Measurements from ENCODE around the gene SMCO2.

The SMCO2 gene

DNA sequence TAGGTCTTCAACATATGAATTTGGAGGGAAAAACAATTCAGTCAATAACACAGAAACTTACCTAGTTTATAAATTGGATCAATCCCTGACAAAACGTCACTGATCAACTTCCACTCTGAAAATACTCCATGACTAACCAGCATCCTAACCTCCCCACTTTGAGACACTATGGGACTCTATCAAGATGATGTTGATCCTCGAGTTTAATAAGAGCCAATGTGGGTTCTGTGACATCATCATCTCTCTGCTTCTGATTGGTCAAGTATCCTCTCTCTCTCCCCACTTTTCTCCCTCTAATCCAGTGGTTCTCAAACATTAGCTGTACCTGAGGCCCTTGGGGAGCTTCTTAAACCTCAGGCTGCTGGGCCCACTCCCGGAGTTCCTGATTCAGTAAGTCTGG is at the start of gene SMCO2:
Gene SMCO2, plus strand, starts transcription at position 301 of the 400 bp plus-strand sequence. CDS start 23,896 bp downstream, outside the sequence.
- no peaks in the 10 kb centered on the region for H3K9me3 ChIP-seq (ENCODE audit: control insufficient read depth, insufficient read depth, low read length)

DNA sequence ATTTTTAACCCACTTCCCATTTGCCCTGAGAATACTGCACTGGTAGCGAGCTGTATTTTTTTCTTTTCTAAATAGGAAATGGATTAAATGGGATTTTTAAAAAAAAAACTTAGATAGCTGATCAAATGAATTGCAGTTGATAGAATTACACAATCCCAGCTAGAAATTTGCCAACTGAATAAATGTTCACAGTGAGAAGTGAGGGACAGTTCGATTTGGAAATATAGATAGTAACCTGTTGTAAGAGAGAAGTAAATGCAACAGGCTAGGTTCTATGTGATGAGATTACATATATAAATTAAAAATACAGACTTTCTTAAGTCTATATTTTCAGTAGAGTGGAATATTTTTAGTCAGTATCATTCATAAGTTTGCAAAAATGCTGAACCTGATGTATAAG is 48.1 kb upstream of the SMCO2 start:
- H3K9ac ChIP-seq (ENCODE audit: low read depth, low read length) = no peak overlapping the region
- no peaks in the 10 kb centered on the region for H3K9me3 ChIP-seq (ENCODE audit: control insufficient read depth, insufficient read depth, low read length)
- no peaks in the 10 kb centered on the region for H3K4me1 ChIP-seq (ENCODE audit: insufficient read depth, low read length)
- H3K36me3 ChIP-seq (ENCODE audit: insufficient read depth, low read length) = no peaks in the 10 kb centered on the region

More for the DNA sequence above, at the start of gene SMCO2:
- no peak within 1 kb of the TSS for H3K9ac ChIP-seq (ENCODE audit: low read depth, low read length)
- no peaks in the 10 kb centered on the region; the same call in 1 of the 2 replicates for H3K4me1 ChIP-seq (ENCODE audit: insufficient read depth, low read length)
- no peaks in the 10 kb centered on the region for H3K36me3 ChIP-seq (ENCODE audit: insufficient read depth, low read length)

DNA sequence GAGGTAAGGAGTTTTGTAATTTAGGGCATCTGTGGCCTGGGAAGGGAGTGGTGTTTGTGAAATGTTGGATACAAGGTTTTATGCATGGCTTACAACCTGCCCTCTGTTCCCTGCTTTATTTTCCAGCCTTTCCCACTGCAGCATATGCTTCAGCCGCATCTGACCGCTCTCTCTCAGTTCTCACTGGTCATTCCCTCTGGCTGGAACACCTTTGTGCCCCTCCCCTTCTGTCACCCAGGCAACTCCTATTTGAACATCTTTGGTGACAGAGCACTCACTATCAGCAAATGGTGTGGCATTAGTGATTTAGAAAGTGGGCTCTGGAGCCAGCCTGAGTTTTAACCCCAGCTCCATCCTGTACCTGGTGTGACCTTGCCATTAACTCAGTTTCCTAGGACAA is 47.5 kb upstream of the SMCO2 start:
- Histone ChIP-seq H3K36me3 (ENCODE audit: insufficient read depth, low read length) (no peaks in the 10 kb centered on the region), H3K4me1 (ENCODE audit: insufficient read depth, low read length) (no peaks in the 10 kb centered on the region), H3K9ac (ENCODE audit: low read depth, low read length) (no peak overlapping the region), H3K9me3 (ENCODE audit: control insufficient read depth, insufficient read depth, low read length) (no peaks in the 10 kb centered on the region)

DNA sequence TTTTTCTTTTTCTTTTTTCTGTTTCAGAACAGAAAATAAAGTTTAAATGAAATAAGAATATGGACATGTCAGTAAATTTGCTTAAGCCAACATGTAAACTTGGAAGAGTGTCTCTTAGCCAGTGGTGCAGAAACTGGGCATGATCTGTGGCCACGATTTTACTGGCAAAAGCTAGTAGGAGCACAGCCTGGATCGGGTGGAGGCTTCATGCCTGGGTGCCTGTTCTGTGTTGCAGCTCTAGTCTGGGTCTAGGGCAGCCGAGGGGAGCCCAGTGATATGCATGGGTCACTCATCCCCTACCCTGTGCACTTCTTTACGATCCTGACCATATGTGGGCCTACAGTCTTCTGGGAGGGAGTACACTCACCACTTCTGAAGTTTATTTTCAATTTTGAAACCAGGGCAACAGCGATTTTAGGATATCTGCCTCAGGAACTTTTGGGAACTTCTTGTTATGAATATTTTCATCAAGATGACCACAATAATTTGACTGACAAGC is 45.6 kb upstream of the SMCO2 start:
- no peaks in the 10 kb centered on the region for H3K36me3 ChIP-seq (ENCODE audit: insufficient read depth, low read length)
- no peak overlapping the region for H3K9ac ChIP-seq (ENCODE audit: low read depth, low read length)
- no peaks in the 10 kb centered on the region for H3K4me1 ChIP-seq (ENCODE audit: insufficient read depth, low read length)
- no peaks in the 10 kb centered on the region for H3K9me3 ChIP-seq (ENCODE audit: control insufficient read depth, insufficient read depth, low read length)

DNA sequence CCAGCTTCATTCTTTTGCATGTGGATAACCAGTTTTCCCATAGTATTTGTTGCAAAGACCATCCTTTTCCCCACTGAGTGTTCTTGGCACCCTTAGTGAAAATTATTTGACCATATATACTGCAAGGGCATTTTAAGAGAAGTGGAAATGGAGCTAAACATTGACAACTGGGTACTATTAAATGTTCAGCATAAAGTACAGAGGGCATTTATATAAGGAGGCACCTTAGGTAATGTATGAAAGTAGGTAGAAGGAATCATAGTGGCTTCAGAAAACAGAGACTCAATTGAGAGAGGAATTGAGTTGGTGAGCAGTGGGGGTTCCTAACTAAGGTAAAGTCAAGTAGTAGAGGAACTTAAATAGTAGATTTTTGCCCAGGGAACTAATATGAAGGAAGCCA is 34.5 kb upstream of the SMCO2 start:
- Histone ChIP-seq H3K9ac (ENCODE audit: low read depth, low read length) (no peak overlapping the region), H3K4me1 (ENCODE audit: insufficient read depth, low read length) (no peaks in the 10 kb centered on the region), H3K36me3 (ENCODE audit: insufficient read depth, low read length) (no peaks in the 10 kb centered on the region; the same call in 1 of the 2 replicates), H3K9me3 (ENCODE audit: control insufficient read depth, insufficient read depth, low read length) (no peaks in the 10 kb centered on the region)

DNA sequence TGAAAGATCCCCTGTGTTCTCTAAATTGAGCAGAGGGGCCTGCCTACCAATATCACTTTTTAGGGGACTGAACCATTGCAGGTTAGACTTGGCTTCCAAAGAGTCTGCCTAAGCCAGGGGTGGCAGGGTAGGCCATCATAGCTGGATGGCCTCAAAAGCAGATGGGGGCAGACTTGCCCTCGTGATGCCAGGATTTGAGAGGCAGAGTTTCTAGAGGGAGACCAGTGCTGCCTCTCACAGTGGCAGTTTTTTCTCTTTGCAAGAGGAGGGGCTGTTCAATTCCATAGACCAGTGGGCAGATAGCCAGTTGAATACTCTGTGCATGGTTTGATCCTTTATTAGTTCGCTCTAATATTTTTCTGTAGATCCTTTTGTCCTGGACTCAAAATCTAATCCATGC is 23.8 kb upstream of the SMCO2 start:
- Histone ChIP-seq H3K9ac (ENCODE audit: low read depth, low read length) (no peak overlapping the region), H3K9me3 (ENCODE audit: control insufficient read depth, insufficient read depth, low read length) (no peaks in the 10 kb centered on the region), H3K36me3 (ENCODE audit: insufficient read depth, low read length) (no peaks in the 10 kb centered on the region), H3K4me1 (ENCODE audit: insufficient read depth, low read length) (no peaks in the 10 kb centered on the region)

DNA sequence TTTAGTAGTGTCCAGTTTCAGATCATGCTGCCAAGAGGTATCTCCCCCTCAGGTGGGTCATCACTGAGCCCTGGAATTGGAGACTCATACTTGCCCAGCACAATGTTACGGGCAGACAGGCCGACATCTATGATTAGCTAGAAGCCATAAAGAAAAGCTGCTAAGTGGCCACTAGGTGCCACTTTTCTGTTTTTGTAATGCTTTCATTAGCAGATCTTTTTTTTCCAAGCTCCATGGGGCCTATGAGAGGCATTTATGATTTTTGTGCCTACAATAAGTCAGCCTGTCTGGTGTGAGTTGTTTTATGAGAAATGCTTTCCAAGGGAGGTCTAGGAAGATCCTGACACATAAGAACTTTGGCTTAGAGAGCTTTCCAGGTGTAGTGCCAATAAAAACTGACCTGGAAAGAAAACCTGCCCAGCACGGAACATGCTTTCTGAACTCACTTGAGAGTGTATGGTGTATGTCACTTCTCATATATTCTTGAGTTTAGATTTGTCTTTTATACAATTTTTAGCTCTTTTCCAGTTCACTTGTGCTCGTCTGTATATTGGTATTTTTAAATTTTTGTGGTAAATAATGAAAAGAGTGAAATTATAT is 21.8 kb upstream of the SMCO2 start:
- H3K4me1 ChIP-seq (ENCODE audit: insufficient read depth, low read length) = no peaks in the 10 kb centered on the region; the same call in 1 of the 2 replicates
- H3K36me3 ChIP-seq (ENCODE audit: insufficient read depth, low read length) = no peaks in the 10 kb centered on the region
- no peak overlapping the region for H3K9ac ChIP-seq (ENCODE audit: low read depth, low read length)
- no peaks in the 10 kb centered on the region for H3K9me3 ChIP-seq (ENCODE audit: control insufficient read depth, insufficient read depth, low read length)

DNA sequence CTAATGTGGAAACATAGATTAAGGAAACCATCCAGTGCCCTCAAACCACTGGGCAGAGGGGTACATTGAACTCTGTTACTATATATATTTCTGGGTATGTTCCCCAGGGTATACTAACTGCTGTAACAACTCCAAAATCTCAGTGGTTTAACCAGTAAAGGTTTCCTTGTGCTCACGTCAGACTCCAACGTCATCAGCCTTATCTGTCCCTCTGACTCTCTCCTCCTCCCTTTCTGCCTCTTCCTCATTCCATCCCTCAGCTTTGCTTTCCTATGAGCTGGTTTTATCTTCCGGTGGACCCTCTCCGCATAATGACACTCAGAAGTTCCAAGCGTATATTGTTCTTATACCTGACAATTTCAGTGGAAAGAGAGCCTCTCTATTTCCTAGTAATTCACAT is 21.2 kb upstream of the SMCO2 start:
- no peak overlapping the region for H3K9ac ChIP-seq (ENCODE audit: low read depth, low read length)
- no peaks in the 10 kb centered on the region; the same call in 1 of the 2 replicates for H3K4me1 ChIP-seq (ENCODE audit: insufficient read depth, low read length)
- no peaks in the 10 kb centered on the region for H3K9me3 ChIP-seq (ENCODE audit: control insufficient read depth, insufficient read depth, low read length)
- H3K36me3 ChIP-seq (ENCODE audit: insufficient read depth, low read length) = no peaks in the 10 kb centered on the region

DNA sequence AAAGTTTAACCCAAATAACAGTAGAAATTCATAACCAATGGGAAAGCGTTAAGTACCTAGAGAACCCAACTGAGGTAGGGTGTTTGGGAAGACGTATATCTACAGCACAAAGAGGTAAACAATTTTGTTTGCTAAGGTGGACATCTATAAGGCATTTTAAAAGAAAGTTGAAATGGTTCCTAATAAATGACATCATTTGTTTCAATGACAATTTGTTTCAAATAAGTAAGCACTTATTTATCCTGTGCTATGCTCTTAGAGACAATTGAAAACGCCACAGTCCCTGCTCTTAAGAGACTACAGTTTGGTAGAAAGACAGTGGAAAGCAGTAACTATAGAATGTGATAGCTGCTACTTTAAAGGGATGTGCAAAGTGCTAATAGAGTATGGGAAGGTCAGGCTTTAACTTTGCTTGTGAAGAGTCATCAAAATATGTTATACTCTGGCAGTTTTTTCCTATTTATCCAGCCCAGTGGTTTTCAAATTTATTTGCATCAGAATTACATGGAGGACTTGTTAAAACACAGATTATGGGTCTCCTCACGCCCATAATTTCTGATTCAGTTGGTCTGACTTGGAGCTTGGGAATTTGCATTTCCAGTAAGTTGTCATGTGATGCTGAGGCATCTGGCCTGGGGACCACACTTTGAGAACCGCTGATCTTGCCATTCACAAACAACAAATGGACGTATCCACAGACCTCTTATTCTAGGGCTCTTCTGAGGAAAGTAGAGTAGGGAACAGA is 19.6 kb upstream of the SMCO2 start:
- no peaks in the 10 kb centered on the region for H3K9me3 ChIP-seq (ENCODE audit: control insufficient read depth, insufficient read depth, low read length)
- no peak overlapping the region for H3K9ac ChIP-seq (ENCODE audit: low read depth, low read length)
- no peaks in the 10 kb centered on the region for H3K36me3 ChIP-seq (ENCODE audit: insufficient read depth, low read length)
- H3K4me1 ChIP-seq (ENCODE audit: insufficient read depth, low read length) = no peaks in the 10 kb centered on the region; the same call in 1 of the 2 replicates

DNA sequence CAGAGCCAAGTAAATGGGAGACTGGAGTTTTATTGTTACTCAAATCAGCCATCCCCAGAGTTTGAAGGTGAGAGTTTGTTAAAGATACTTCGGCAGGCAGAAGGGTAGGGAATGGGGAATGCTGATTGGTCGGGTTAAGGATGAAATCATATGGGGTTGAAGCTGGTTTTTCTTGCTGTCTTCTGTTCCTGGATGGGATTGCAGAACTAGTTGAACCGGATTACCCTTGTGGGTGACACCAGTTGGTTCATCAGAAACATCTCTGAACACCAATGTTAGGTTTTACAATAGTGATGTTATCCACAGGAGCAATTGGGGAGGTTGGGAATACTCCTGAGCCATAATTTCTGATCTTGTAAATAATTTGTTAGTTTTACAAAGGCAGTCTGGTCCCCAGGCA is 18.7 kb upstream of the SMCO2 start:
- H3K9me3 ChIP-seq (ENCODE audit: control insufficient read depth, insufficient read depth, low read length) = no peaks in the 10 kb centered on the region
- no peak overlapping the region for H3K9ac ChIP-seq (ENCODE audit: low read depth, low read length)
- H3K36me3 ChIP-seq (ENCODE audit: insufficient read depth, low read length) = no peaks in the 10 kb centered on the region
- H3K4me1 ChIP-seq (ENCODE audit: insufficient read depth, low read length) = no peaks in the 10 kb centered on the region; the same call in 1 of the 2 replicates

DNA sequence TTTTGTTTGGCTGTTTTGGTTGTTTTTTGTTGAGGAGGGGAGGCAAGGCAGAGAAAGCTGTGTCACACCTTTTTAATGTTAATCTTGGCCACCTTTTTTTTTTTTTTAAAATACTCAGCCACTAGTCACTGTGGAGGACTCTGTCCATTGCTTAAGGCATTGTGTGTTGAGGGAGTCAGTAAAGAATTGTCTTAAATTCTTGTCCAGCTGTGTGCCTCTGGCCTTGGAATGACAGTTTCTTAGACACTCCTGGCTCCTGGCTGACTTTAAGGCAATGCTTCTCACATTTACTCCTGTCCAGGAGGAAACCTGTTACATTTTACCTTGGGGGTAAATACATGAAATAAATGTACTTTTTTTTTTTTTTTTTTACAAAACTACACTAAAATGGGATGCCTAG is 18.1 kb upstream of the SMCO2 start:
- Histone ChIP-seq H3K36me3 (ENCODE audit: insufficient read depth, low read length) (no peaks in the 10 kb centered on the region), H3K9me3 (ENCODE audit: control insufficient read depth, insufficient read depth, low read length) (no peaks in the 10 kb centered on the region), H3K4me1 (ENCODE audit: insufficient read depth, low read length) (no peaks in the 10 kb centered on the region; the same call in 1 of the 2 replicates), H3K9ac (ENCODE audit: low read depth, low read length) (no peak overlapping the region)

DNA sequence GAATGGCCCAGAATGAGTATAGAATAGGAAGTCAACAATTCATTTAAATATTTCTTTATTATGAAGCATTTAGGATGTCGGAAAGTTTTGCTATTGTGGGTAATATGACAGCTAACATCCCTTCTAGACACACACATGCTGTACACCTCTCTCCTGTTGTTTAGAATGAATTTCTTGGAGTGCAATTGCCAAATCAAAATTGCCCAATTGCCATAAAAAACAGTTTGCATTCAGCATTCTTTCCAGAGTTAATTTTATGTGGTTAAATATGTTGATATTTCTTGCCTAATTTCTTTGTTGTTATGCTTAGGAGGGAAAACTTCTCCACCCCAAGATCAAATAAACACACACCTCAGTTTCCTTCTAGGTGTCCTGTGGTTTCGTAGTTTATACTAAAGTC is 16.9 kb upstream of the SMCO2 start:
- no peaks in the 10 kb centered on the region for H3K9me3 ChIP-seq (ENCODE audit: control insufficient read depth, insufficient read depth, low read length)
- H3K36me3 ChIP-seq (ENCODE audit: insufficient read depth, low read length) = no peaks in the 10 kb centered on the region
- H3K4me1 ChIP-seq (ENCODE audit: insufficient read depth, low read length) = no peaks in the 10 kb centered on the region; the same call in 1 of the 2 replicates
- no peak overlapping the region for H3K9ac ChIP-seq (ENCODE audit: low read depth, low read length)

DNA sequence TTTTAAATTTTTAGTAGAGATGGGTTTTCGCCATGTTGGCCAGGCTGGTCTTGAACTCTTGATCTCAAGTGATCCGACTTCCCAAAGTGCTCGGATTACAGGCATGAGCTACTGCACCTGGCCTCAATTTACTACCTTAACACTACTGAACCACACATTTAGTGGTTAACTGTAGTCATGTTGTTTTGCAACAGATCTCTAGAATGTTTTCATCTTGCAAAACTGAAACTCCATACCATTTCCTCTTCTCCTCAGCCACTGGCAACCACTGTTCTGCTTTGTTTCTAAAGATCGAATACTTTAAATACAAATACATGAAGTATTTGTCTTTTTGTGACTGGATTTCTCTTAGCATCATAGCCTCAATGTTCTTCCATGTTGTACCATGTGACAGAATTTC is 15.4 kb upstream of the SMCO2 start:
- Histone ChIP-seq H3K9me3 (ENCODE audit: control insufficient read depth, insufficient read depth, low read length) (no peaks in the 10 kb centered on the region), H3K9ac (ENCODE audit: low read depth, low read length) (no peak overlapping the region), H3K36me3 (ENCODE audit: insufficient read depth, low read length) (no peaks in the 10 kb centered on the region), H3K4me1 (ENCODE audit: insufficient read depth, low read length) (no peaks in the 10 kb centered on the region; the same call in 1 of the 2 replicates)

DNA sequence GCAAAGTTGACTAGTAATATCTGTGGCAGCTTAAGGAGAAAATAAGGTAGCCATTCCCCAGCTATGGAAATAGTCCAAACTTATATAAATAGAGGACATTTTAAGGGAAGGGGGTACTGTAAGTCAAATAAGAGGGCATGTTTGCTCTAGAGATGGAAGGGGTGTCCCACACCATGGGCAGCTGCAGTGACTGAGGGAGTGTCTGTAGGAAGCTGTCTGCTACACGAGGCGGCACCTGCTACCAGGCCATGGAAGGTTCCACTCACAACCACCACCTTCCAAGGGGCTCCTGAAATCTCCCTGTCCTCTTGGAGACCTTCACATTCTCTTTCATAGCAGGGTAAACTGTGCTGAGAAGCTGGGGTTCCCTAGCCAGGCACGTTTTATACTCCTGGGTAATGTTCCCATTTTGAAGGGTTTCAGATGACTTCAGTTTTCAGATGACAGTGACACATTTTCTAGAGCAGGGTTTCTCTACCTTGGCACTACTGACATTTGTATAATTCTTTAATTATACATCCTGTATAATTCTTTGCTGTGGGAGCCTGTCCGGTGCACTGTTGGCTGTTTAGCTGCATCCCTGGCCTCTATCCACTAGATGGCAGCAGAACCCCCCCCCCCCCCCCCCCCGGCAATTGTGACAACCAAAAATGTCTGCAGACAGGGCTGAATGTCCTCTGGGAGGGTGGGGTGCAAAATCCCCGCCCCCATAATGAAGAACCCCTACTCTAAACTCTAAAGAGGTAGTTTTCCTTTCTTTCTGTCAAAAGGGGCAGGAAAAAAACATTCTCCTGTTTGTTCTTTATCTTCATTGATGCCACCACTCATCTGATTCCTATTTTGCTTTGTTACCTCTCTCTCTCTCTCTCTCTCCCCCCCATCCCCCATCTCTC is 11.6 kb upstream of the SMCO2 start:
- H3K9ac ChIP-seq (ENCODE audit: low read depth, low read length) = no peak overlapping the region
- no peaks in the 10 kb centered on the region; the same call in 1 of the 2 replicates for H3K9me3 ChIP-seq (ENCODE audit: control insufficient read depth, insufficient read depth, low read length)
- H3K36me3 ChIP-seq (ENCODE audit: insufficient read depth, low read length) = no peaks in the 10 kb centered on the region
- no peaks in the 10 kb centered on the region for H3K4me1 ChIP-seq (ENCODE audit: insufficient read depth, low read length)
